ENCODE data around the gene FERMT3.

Gene FERMT3

DNA sequence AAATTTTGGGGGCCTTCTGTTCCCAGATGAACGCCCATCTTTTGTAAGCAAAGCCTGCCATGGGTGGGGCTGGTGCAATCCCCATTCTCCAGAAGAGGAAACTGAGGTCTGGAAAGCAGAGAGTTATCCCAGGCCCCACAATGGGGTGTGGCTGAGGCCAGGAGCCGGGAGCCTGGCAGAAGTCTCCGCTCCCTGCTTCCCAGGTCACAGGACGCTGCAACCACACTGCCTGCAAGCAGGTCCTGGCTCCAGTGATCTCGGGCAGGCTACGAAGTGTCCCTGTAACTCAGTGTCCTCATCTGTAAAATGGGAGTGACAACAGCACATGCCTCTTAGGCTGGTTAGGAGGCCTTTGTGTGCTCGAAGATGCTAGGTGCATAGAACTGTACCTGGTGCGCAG is 46.5 kb downstream of the FERMT3 start:
- Mint-ChIP-seq H3K36me3 (no peaks in the 10 kb centered on the region), H3K9me3 (ENCODE audit: low read depth) (no peaks in the 10 kb centered on the region), H3K4me1 (ENCODE audit: low read depth) (peaks cover 12% of the 10 kb centered on the region), H3K27ac (no peak overlapping the region), H3K4me3 (peak overlapping the region; percentile 32), H3K27me3 (no peaks in the 10 kb centered on the region)

DNA sequence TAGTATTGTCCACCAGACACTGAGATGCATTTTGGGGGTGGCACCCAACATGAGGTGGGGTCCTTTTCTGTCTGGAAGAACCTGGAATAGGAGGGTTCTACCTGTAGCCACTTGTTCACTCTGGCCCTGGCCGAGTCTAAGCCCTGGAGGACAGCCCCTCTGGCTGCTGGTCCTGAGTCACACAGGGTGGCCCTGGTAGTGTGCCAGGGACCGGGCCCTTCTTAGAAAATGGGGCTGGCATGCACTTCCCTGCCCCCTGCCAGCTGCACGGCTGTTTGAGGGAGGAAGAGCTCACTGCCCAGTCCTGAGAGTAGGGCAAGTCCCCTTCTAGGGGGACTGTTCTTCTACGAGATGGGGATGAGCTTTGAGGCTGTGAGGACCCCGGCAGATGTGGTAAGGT is 47.0 kb downstream of the FERMT3 start:
- Mint-ChIP-seq H3K9me3 (ENCODE audit: low read depth) (no peaks in the 10 kb centered on the region), H3K27me3 (no peaks in the 10 kb centered on the region), H3K4me3 (peak overlapping the region; percentile 32), H3K36me3 (no peaks in the 10 kb centered on the region), H3K4me1 (ENCODE audit: low read depth) (peaks cover 12% of the 10 kb centered on the region), H3K27ac (no peak overlapping the region)

DNA sequence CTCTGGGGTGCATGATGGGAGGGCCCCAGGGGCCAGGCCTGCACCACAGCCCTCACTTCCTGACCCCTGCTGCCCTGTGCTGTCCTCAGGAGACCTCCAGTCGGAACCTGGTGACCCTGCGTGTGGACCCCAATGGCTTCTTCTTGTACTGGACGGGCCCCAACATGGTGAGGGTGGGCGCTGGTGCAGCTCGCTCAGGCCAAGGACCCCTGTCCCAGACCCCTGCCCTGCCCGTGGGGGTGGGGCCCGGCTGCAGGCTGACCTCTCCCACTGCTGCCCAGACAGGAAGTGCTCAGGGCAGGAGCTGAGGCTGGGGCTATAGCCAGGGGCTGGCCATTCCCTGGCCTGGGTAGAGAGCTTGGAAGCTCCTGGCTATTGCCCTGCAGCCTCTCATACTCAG is 47.8 kb downstream of the FERMT3 start:
- Mint-ChIP-seq H3K4me1 (ENCODE audit: low read depth) (peaks cover 12% of the 10 kb centered on the region), H3K27me3 (no peaks in the 10 kb centered on the region), H3K9me3 (ENCODE audit: low read depth) (no peaks in the 10 kb centered on the region), H3K27ac (no peak overlapping the region), H3K36me3 (peaks cover 1% of the 10 kb centered on the region), H3K4me3 (no peak overlapping the region)

DNA sequence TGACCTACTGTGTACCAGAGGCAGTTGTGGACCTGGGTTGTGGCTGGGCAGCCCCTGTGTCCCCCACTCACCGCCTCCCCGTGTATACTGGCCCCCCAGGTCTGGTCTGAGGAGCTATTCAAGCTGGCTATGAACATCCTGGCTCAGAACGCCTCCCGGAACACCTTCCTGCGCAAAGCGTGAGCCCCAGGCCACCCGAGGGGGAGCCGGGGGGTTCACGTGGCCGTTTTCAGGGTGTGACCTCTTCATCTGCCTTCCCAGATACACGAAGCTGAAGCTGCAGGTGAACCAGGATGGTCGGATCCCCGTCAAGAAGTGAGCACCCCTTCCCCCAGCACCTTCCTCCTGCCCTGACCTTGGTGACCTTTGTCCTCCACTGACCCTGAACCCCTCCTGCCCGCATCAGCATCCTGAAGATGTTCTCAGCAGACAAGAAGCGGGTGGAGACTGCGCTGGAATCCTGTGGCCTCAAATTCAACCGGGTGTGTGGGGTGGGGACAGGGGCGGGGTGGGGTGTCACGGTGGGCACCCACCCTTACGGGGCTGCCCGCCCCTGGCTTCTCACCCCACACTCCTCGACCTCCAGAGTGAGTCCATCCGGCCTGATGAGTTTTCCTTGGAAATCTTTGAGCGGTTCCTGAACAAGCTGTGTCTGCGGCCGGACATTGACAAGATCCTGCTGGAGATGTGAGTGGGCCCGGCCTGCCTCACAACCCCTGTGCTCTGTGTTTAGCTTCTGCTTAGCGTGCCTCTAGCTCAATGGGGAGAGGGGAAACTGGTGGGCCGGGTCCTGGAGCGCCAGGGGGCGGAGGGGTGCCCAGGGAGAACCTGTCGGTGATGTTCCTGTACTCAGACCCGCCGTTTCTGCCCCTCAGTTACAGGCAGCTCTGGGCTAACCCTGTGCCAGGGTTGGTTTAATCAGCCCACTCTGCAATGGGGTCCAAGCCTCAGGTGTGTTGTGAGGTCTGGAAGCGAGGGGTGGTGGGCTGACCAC is 48.9 kb downstream of the FERMT3 start:
- H3K4me3 Mint-ChIP-seq = no peak overlapping the region
- no peaks in the 10 kb centered on the region for H3K27me3 Mint-ChIP-seq
- H3K27ac Mint-ChIP-seq = no peak overlapping the region
- peaks cover 16% of the 10 kb centered on the region for H3K4me1 Mint-ChIP-seq (ENCODE audit: low read depth)
- H3K36me3 Mint-ChIP-seq = peaks cover 5% of the 10 kb centered on the region
- no peaks in the 10 kb centered on the region for H3K9me3 Mint-ChIP-seq (ENCODE audit: low read depth)

DNA sequence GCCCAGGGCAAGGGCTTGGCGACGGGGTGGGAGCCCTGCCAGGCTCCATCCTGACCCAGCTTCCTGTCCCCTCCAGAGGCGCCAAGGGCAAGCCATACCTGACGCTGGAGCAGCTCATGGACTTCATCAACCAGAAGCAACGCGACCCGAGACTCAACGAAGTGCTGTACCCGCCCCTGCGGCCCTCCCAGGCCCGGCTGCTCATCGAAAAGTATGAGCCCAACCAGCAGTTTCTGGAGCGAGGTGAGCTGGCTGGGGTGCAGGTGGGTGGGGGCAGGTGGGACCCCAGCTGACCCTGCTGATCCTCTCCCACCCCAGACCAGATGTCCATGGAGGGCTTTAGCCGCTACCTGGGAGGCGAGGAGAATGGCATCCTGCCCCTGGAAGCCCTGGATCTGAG is 49.8 kb downstream of the FERMT3 start:
- Mint-ChIP-seq H3K27ac (no peak overlapping the region), H3K4me1 (ENCODE audit: low read depth) (peaks cover 14% of the 10 kb centered on the region), H3K36me3 (peaks cover 5% of the 10 kb centered on the region), H3K27me3 (no peaks in the 10 kb centered on the region), H3K4me3 (no peak overlapping the region), H3K9me3 (ENCODE audit: low read depth) (no peaks in the 10 kb centered on the region)

DNA sequence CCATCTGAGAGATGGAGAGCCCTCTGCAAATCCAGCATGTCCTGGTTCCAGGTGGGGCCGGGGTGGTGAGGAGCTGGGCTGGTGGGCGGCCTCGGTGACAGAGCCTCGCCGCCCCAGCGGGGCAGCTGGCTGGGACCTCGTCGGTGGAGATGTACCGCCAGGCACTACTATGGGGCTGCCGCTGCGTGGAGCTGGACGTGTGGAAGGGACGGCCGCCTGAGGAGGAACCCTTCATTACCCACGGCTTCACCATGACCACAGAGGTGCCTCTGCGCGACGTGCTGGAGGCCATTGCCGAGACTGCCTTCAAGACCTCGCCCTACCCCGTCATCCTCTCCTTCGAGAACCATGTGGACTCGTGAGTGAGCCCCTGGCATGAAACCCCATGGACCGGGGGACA is 51.8 kb downstream of the FERMT3 start:
- H3K4me3 Mint-ChIP-seq = no peak overlapping the region
- H3K9me3 Mint-ChIP-seq (ENCODE audit: low read depth) = no peaks in the 10 kb centered on the region
- H3K4me1 Mint-ChIP-seq (ENCODE audit: low read depth) = peaks cover 7% of the 10 kb centered on the region
- no peaks in the 10 kb centered on the region for H3K27me3 Mint-ChIP-seq
- peaks cover 5% of the 10 kb centered on the region for H3K36me3 Mint-ChIP-seq
- no peak overlapping the region for H3K27ac Mint-ChIP-seq

DNA sequence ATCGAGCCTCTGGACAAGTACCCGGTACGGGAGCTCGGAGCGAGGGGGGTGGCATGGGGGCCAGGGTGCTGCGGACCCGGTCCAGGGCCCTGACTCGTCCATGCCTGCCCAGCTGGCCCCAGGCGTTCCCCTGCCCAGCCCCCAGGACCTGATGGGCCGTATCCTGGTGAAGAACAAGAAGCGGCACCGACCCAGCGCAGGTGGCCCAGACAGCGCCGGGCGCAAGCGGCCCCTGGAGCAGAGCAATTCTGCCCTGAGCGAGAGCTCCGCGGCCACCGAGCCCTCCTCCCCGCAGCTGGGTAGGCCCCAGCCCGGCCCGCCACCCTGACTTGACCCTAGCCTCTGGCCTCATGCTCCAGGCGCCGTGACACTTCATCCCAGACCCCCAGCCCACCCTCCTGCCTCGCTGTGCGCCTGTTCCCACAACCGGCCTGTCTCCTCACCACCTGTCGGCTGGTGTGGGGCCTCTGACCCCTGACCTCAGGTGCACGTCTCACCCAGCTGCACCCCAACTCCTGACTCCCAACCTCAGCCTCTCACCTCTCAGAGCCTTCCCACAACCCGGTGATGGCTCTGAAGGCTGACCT is 52.5 kb downstream of the FERMT3 start:
- H3K4me3 Mint-ChIP-seq = no peak overlapping the region
- no peaks in the 10 kb centered on the region for H3K27me3 Mint-ChIP-seq
- peaks cover 5% of the 10 kb centered on the region for H3K36me3 Mint-ChIP-seq
- no peaks in the 10 kb centered on the region for H3K9me3 Mint-ChIP-seq (ENCODE audit: low read depth)
- peaks cover 7% of the 10 kb centered on the region for H3K4me1 Mint-ChIP-seq (ENCODE audit: low read depth)
- H3K27ac Mint-ChIP-seq = no peak overlapping the region

DNA sequence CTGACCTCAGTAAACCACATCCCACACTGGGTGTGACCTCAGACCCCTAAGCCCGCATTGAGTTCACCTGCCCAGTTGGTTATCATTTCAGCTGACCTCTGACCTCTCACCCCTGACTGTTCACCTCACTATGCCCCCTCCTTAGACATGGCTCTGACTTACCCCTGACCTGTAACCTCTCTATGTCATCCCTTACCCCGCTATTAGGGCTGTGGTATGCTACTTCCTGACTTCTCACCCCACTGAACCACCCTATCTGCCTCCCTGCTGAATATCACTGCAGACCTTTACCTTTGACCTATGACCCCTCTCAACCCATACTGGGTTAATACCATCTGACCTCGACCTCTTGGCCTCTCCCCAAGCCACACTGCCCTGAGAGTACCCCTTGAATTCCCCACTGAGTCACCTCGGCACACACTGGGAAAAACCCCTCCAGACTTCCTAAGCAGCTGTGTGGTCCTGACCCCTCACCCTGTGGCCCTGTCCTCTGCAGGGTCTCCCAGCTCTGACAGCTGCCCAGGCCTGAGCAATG is 53.1 kb downstream of the FERMT3 start:
- Mint-ChIP-seq H3K4me1 (ENCODE audit: low read depth) (peaks cover 7% of the 10 kb centered on the region), H3K36me3 (peaks cover 5% of the 10 kb centered on the region), H3K4me3 (no peak overlapping the region)

DNA sequence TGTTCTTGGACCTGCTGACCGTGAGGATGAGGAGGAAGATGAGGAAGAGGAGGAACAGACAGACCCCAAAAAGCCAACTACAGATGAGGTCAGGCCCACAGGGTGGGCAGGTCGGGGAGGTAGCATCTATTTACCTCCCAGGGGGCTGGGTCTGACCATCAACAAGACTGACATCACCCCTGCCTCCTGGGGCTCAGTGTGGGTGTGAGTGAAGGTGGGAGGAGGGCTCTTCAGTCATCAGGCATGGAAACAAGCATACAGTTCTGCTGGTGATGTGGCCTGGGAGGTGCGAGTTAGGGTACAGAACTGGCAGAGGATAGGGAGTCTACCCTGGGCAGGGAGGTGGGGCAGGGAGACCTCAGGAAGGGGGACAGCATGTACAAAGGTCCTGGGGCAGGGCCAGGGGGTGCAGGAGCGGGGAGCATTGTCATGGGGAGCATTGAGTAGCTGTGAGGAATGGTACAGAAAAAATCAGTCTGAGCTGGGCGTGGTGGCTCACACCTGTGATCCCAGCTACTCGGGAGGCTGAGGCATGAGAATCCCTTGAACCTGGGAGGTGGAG is 53.7 kb downstream of the FERMT3 start:
- Mint-ChIP-seq H3K27ac (no peak overlapping the region), H3K9me3 (ENCODE audit: low read depth) (no peaks in the 10 kb centered on the region), H3K36me3 (peaks cover 5% of the 10 kb centered on the region), H3K4me1 (ENCODE audit: low read depth) (peaks cover 7% of the 10 kb centered on the region), H3K27me3 (no peaks in the 10 kb centered on the region), H3K4me3 (no peak overlapping the region)

More for the DNA sequence above, 53.1 kb downstream of the FERMT3 start:
- no peaks in the 10 kb centered on the region for H3K27me3 Mint-ChIP-seq
- no peaks in the 10 kb centered on the region for H3K9me3 Mint-ChIP-seq (ENCODE audit: low read depth)
- H3K27ac Mint-ChIP-seq = no peak overlapping the region

DNA sequence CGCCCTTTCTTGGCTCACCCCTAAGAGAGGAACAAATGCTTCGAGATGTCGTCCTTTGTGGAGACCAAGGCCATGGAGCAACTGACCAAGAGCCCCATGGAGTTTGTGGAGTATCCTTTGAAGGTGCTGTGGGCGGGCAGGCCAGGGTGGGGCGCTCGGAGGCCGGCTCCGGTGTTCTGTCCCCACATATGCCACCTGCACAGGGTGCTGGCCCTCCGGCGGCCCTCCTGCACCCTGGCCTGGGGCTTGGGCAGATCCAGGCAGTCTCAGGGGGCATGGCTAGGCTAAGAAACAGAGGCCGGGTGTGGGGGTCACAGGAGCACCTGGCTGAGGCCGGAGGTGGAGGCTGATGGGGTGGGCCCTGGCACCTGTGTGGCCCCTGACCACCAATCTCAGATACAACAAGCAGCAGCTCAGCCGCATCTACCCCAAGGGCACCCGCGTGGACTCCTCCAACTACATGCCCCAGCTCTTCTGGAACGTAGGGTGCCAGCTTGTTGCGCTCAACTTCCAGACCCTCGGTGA is 55.1 kb downstream of the FERMT3 start:
- Mint-ChIP-seq H3K27ac (no peak overlapping the region), H3K4me3 (no peak overlapping the region), H3K27me3 (no peaks in the 10 kb centered on the region), H3K36me3 (peaks cover 5% of the 10 kb centered on the region), H3K9me3 (ENCODE audit: low read depth) (no peaks in the 10 kb centered on the region), H3K4me1 (ENCODE audit: low read depth) (peaks cover 7% of the 10 kb centered on the region)

DNA sequence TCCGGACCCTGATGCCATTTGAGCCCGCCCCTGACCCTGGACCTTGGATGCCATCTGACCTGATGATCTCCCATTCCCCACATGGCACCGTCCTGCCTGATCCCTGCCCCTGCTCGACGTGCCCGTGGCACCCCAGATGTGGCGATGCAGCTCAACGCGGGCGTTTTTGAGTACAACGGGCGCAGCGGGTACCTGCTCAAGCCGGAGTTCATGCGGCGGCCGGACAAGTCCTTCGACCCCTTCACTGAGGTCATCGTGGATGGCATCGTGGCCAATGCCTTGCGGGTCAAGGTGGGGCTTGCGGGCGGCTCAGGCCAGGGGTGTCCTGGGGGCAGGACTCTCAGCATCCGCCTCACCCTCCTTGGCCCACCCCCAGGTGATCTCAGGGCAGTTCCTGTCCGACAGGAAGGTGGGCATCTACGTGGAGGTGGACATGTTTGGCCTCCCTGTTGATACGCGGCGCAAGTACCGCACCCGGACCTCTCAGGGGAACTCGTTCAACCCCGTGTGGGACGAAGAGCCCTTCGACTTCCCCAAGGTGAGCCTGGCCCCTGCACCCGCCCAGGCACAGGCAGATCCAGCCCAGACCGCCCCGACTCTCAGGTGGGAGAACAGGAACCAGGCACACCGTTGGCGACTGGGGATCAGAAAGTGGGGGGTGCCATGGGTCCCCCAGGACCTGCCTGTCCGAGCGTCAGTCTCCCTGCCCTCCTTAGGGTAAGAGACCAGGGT is 55.9 kb downstream of the FERMT3 start:
- Mint-ChIP-seq H3K4me3 (no peak overlapping the region), H3K27me3 (no peaks in the 10 kb centered on the region), H3K36me3 (peaks cover 5% of the 10 kb centered on the region), H3K9me3 (ENCODE audit: low read depth) (no peaks in the 10 kb centered on the region), H3K4me1 (ENCODE audit: low read depth) (peaks cover 7% of the 10 kb centered on the region), H3K27ac (no peak overlapping the region)

DNA sequence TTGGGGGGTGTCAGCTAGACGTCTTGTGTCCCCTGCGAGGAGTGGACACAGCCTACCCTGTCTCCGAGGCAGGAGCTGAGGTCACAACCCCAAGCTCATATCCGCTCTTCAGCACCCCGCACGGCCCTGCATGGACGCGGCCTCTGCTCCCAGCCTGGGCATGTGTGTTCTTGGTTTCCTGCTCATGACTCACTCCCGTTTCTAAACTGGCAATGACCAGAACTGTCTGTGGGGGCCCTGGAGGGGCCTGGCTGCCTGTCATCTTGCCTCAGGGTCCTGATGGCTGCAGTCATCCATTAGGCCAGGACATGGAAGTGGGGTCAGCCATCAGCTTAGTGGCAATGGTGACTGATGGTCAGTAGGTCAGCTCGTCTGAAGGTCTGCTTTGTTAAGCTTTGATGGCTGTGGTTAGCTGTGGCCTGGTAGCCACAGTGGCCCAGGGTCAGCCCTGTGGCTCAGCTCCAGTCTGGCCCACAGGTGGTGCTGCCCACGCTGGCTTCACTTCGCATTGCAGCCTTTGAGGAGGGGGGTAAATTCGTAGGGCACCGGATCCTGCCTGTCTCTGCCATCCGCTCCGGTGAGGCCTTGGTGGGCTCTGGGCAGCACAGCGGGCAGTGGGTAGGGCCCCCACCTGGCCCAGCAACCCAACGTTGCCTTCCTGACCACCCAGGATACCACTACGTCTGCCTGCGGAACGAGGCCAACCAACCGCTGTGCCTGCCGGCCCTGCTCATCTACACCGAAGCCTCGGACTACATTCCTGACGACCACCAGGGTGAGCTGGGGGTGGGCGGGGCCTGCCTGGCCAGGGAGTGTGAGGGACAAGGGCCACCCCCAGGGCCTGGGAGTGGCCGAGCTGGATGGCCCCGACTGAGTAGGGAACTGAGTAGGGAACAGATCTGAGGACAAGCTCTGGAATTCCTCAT is 56.8 kb downstream of the FERMT3 start:
- H3K4me3 Mint-ChIP-seq = no peak overlapping the region
- H3K9me3 Mint-ChIP-seq (ENCODE audit: low read depth) = no peaks in the 10 kb centered on the region
- H3K27me3 Mint-ChIP-seq = no peaks in the 10 kb centered on the region
- H3K36me3 Mint-ChIP-seq = peaks cover 5% of the 10 kb centered on the region
- peak overlapping the region; percentile 58 for H3K27ac Mint-ChIP-seq
- H3K4me1 Mint-ChIP-seq (ENCODE audit: low read depth) = peaks cover 15% of the 10 kb centered on the region

DNA sequence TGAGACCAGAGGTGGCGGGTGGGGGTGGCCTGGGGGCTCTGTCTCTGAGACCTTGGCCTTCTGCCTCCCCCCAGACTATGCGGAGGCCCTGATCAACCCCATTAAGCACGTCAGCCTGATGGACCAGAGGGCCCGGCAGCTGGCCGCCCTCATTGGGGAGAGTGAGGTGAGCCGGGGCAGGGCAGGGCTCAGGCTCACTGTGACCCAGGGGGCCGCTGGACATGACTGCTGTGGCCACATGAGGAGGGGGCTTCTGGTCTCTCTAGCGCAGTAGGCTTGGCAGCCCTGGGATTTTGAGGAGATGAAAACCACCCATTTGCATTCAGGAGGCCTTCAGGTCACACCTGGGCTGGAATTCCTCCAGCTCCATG is 57.4 kb downstream of the FERMT3 start:
- Mint-ChIP-seq H3K27ac (no peak overlapping the region), H3K36me3 (peaks cover 6% of the 10 kb centered on the region), H3K4me1 (ENCODE audit: low read depth) (peaks cover 19% of the 10 kb centered on the region), H3K4me3 (no peak overlapping the region), H3K9me3 (ENCODE audit: low read depth) (no peaks in the 10 kb centered on the region), H3K27me3 (no peaks in the 10 kb centered on the region)
